Karpas-422 (cell line): ENCODE data around the gene ZNF804A. TPM values are rescaled to one million over a fixed set of nuclear protein-coding genes. Genes with fewer than 3 reads are reported as not detected.

Source experiments
- DNase-seq: peaks from one replicate; pipeline ENCODE4 v3.0.0-alpha.2; 2015
- H2AFZ ChIP-seq: fragments of 200-600 bp; sonication (generic); 2 replicates; pipeline ENCODE4 v1.6.1; 2014; ENCODE audit warnings: antibody characterized with exemption, low read length, mixed read lengths
- H3K27ac ChIP-seq: fragments of 200-600 bp; sonication (generic); 2 replicates; pipeline ENCODE4 v1.5.1; 2014; ENCODE audit warnings: mild to moderate bottlenecking, low read length, moderate library complexity
- H3K27me3 ChIP-seq: fragments of 200-600 bp; sonication (generic); 2 replicates; pipeline ENCODE4 v1.6.1; 2014; ENCODE audit warnings: low read length, mixed read lengths
- H3K36me3 ChIP-seq: fragments of 200-600 bp; sonication (generic); 2 replicates; pipeline ENCODE4 v1.6.1; 2014; ENCODE audit warnings: low read length, mixed read lengths; ENCODE audit not compliant: insufficient read depth
- H3K4me1 ChIP-seq: fragments of 200-600 bp; sonication (generic); 2 replicates; pipeline ENCODE4 v1.6.1; 2014; ENCODE audit warnings: mild to moderate bottlenecking, low read length, mixed read lengths
- H3K4me2 ChIP-seq: fragments of 200-600 bp; sonication (generic); 2 replicates; pipeline ENCODE4 v1.6.1; 2014; ENCODE audit warnings: low read length, low read depth, mild to moderate bottlenecking; ENCODE audit not compliant: poor library complexity, severe bottlenecking
- H3K4me3 ChIP-seq: fragments of 200-600 bp; sonication (generic); 2 replicates; pipeline ENCODE4 v1.5.1; 2014; ENCODE audit warnings: mild to moderate bottlenecking, antibody characterized with exemption, low read length, mixed read lengths
- H3K79me2 ChIP-seq: fragments of 200-600 bp; sonication (generic); 2 replicates; pipeline ENCODE4 v1.6.1; 2014; ENCODE audit warnings: mild to moderate bottlenecking, low read length, mixed read lengths
- H3K9ac ChIP-seq: fragments of 200-600 bp; sonication (generic); 2 replicates; pipeline ENCODE4 v1.6.0; 2014; ENCODE audit warnings: low read length
- H3K9me2 ChIP-seq: fragments of 200-600 bp; sonication (generic), shearing (Covaris generic); replicated peaks from 2 replicates; pipeline ENCODE4 v1.6.0; 2014; ENCODE audit warnings: mild to moderate bottlenecking, low read length, moderate library complexity; ENCODE audit not compliant: insufficient read depth
- H3K9me3 ChIP-seq: fragments of 300-700, 200-600 bp; sonication (generic); 2 replicates; pipeline ENCODE4 v1.6.1; 2014; ENCODE audit warnings: low read length, mixed read lengths
- H4K20me1 ChIP-seq: fragments of 200-600 bp; sonication (generic); 2 replicates; pipeline ENCODE4 v1.6.1; 2014; ENCODE audit warnings: mild to moderate bottlenecking, antibody characterized with exemption, low read length, low read depth; ENCODE audit not compliant: insufficient read depth
- total RNA-seq: library from RNA; depleted of rRNA; stranded (reverse); fragments of >200 nt; shearing (Covaris generic); gene quantifications from 2 replicates; pipeline ENCODE4 v1.2.3, GENCODE V29; 2014; ENCODE audit warnings: low replicate concordance; rRNA removed

Gene ZNF804A
- total RNA-seq = 27.7 and 27.8 TPM in 2 replicates

- Histone ChIP-seq H2AFZ (peak within 1 kb of the TSS; percentile 94), H3K4me1 (peaks cover 19% of the 10 kb centered on the region), H3K4me2 (peak within 1 kb of the TSS; percentile 96), H3K27ac (peak within 1 kb of the TSS; percentile 73), H3K79me2 (peaks cover 51% of the 10 kb centered on the region), H3K9me3 (no peaks in the 10 kb centered on the region), H3K4me3 (peak within 1 kb of the TSS; percentile 72), H4K20me1 (0 out of 2 replicates have a peak, but pooled peaks cover 4% of the 10 kb centered on the region), H3K9me2 (no peaks in the 10 kb centered on the region), H3K27me3 (no peaks in the 10 kb centered on the region), H3K9ac (peak within 1 kb of the TSS; percentile 91), H3K36me3 (peaks cover 24% of the 10 kb centered on the region)
- DNase-seq = peak; percentile 96
These were observed at the start of gene ZNF804A for GRCh38 chr2:184598316-184599053. Gene ZNF804A, plus strand, starts transcription at chr2:184598529. Its CDS starts 431 bp downstream, at chr2:184598960.

- no peak overlapping the region for H3K4me2 ChIP-seq
- H3K27ac ChIP-seq = no peak overlapping the region
- no peaks in the 10 kb centered on the region for H3K9me3 ChIP-seq
- H3K4me1 ChIP-seq = peaks cover 3% of the 10 kb centered on the region; the same call in 1 of the 2 replicates
- DNase-seq = no peak
- no peaks in the 10 kb centered on the region for H3K9me2 ChIP-seq
- no peak overlapping the region for H2AFZ ChIP-seq
- no peaks in the 10 kb centered on the region for H4K20me1 ChIP-seq
- H3K9ac ChIP-seq = no peak overlapping the region
- H3K27me3 ChIP-seq = no peaks in the 10 kb centered on the region
- H3K79me2 ChIP-seq = no peaks in the 10 kb centered on the region
- no peak overlapping the region for H3K4me3 ChIP-seq
- H3K36me3 ChIP-seq = no peaks in the 10 kb centered on the region
These were observed 49.2 kb upstream of the ZNF804A start for GRCh38 chr2:184549153-184549552.

- Histone ChIP-seq H3K79me2 (no peaks in the 10 kb centered on the region), H2AFZ (no peak overlapping the region), H3K9ac (no peak overlapping the region), H3K4me3 (no peak overlapping the region), H3K9me2 (no peaks in the 10 kb centered on the region), H3K36me3 (no peaks in the 10 kb centered on the region), H3K9me3 (no peaks in the 10 kb centered on the region), H3K27me3 (no peaks in the 10 kb centered on the region), H3K27ac (no peak overlapping the region), H4K20me1 (no peaks in the 10 kb centered on the region), H3K4me1 (peaks cover 3% of the 10 kb centered on the region; the same call in 1 of the 2 replicates), H3K4me2 (no peak overlapping the region)
- no peak for DNase-seq
These were observed 46.7 kb upstream of the ZNF804A start for GRCh38 chr2:184551626-184552025.

GRCh38 chr2:184554736-184555135 lies 43.6 kb upstream of the ZNF804A start:
- Histone ChIP-seq H3K4me1 (peaks cover 3% of the 10 kb centered on the region; the same call in 1 of the 2 replicates), H3K27me3 (no peaks in the 10 kb centered on the region), H3K36me3 (no peaks in the 10 kb centered on the region), H3K9me3 (no peaks in the 10 kb centered on the region), H4K20me1 (no peaks in the 10 kb centered on the region), H3K4me2 (no peak overlapping the region), H3K27ac (no peak overlapping the region), H3K9me2 (no peaks in the 10 kb centered on the region), H2AFZ (no peak overlapping the region), H3K79me2 (no peaks in the 10 kb centered on the region), H3K4me3 (no peak overlapping the region), H3K9ac (no peak overlapping the region)
- DNase-seq = no peak

GRCh38 chr2:184555352-184555751 lies 43.0 kb upstream of the ZNF804A start:
- Histone ChIP-seq H3K27me3 (no peaks in the 10 kb centered on the region), H3K27ac (no peak overlapping the region), H3K4me2 (no peak overlapping the region), H3K9me3 (no peaks in the 10 kb centered on the region), H3K4me1 (peaks cover 3% of the 10 kb centered on the region; the same call in 1 of the 2 replicates), H3K4me3 (no peak overlapping the region), H3K9me2 (no peaks in the 10 kb centered on the region), H3K79me2 (no peaks in the 10 kb centered on the region), H3K36me3 (no peaks in the 10 kb centered on the region), H2AFZ (no peak overlapping the region), H3K9ac (no peak overlapping the region), H4K20me1 (no peaks in the 10 kb centered on the region)
- no peak for DNase-seq

GRCh38 chr2:184556639-184557038 lies 41.7 kb upstream of the ZNF804A start:
- H3K4me2 ChIP-seq = no peak overlapping the region
- no peak overlapping the region for H3K27ac ChIP-seq
- no peak overlapping the region for H3K9ac ChIP-seq
- H3K36me3 ChIP-seq = no peaks in the 10 kb centered on the region
- H3K4me1 ChIP-seq = peaks cover 3% of the 10 kb centered on the region; the same call in 1 of the 2 replicates
- no peak overlapping the region for H3K4me3 ChIP-seq
- no peaks in the 10 kb centered on the region for H4K20me1 ChIP-seq
- no peaks in the 10 kb centered on the region for H3K9me3 ChIP-seq
- no peak for DNase-seq
- no peaks in the 10 kb centered on the region for H3K27me3 ChIP-seq
- H2AFZ ChIP-seq = no peak overlapping the region
- H3K79me2 ChIP-seq = no peaks in the 10 kb centered on the region
- no peaks in the 10 kb centered on the region for H3K9me2 ChIP-seq

- Histone ChIP-seq H3K9me3 (no peaks in the 10 kb centered on the region), H3K79me2 (no peaks in the 10 kb centered on the region)
These were observed 39.4 kb upstream of the ZNF804A start for GRCh38 chr2:184558713-184559464.

GRCh38 chr2:184560603-184561002 lies 37.7 kb upstream of the ZNF804A start:
- Histone ChIP-seq H2AFZ (no peak overlapping the region), H3K4me2 (no peak overlapping the region), H3K4me1 (no peaks in the 10 kb centered on the region), H3K9me2 (no peaks in the 10 kb centered on the region), H3K27ac (no peak overlapping the region), H3K9ac (no peak overlapping the region), H4K20me1 (no peaks in the 10 kb centered on the region), H3K27me3 (no peaks in the 10 kb centered on the region), H3K4me3 (no peak overlapping the region), H3K79me2 (no peaks in the 10 kb centered on the region), H3K36me3 (no peaks in the 10 kb centered on the region), H3K9me3 (no peaks in the 10 kb centered on the region)
- no peak for DNase-seq

More at GRCh38 chr2:184558713-184559464, 39.4 kb upstream of the ZNF804A start:
- H2AFZ ChIP-seq = no peak overlapping the region
- H4K20me1 ChIP-seq = no peaks in the 10 kb centered on the region
- H3K27me3 ChIP-seq = no peaks in the 10 kb centered on the region
- H3K4me3 ChIP-seq = no peak overlapping the region
- no peak for DNase-seq
- H3K27ac ChIP-seq = no peak overlapping the region
- no peak overlapping the region for H3K4me2 ChIP-seq
- H3K9ac ChIP-seq = no peak overlapping the region
- no peaks in the 10 kb centered on the region for H3K9me2 ChIP-seq
- no peaks in the 10 kb centered on the region for H3K36me3 ChIP-seq
- H3K4me1 ChIP-seq = no peaks in the 10 kb centered on the region
